NCI-H774 (cell line): Measurements from ENCODE around the gene GNAQ.

Experiments
- DNase-seq: peaks from one replicate; lab custom pipeline; 2025; lab: John Stamatoyannopoulos, UW

GNAQ gene

DNA sequence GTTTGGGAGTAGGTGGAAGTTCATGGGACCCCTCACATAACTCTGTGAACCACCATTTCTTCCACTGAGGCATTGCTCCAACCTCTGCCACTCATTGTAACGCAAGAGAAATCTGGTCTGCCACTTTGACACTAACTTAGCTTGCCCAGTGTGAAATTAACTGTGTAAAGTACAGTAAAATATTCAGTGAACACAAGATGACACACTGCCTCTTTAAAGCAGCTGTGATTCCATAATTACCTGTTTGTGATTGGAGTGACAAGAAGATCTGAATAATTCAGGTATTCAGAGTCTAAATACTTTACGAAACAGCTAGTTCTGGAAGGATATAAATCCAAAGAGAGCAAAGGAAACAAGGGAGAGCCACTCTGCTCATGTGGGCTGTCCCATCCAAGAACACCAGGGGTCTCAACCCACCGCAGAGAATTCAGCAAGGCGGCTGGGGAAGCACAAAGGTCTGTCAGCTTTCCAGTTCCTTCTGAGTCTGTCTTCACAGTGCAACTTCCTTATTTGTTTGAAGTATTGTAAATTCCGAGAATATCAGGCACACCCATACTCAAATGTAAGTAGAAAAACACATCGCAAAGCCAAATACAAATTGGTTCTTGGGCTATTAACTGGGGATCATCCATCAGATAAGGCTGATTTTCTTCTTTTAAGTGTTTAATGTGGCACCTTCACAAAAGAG lies 86.9 kb downstream of the GNAQ start:
- no peak for DNase-seq

DNA sequence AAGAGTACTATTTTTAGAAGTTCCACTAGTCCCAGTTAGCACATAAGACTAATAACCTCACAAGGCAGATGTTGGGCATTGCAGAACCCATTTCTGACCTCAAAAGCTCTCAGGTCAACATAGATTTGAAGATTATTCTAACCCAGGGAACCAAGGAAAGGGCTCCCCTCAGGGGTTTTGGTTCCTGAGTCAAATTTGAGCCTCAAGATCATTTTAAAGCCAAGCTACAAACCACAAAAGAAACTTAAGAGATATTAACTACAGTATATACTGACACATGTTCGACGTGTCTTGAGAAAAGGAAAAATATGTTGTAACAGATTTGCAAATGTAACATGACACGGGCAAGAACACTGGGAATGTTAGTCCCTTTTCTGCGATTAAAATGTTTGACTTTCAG lies 88.6 kb downstream of the GNAQ start:
- DNase-seq, result no peak

DNA sequence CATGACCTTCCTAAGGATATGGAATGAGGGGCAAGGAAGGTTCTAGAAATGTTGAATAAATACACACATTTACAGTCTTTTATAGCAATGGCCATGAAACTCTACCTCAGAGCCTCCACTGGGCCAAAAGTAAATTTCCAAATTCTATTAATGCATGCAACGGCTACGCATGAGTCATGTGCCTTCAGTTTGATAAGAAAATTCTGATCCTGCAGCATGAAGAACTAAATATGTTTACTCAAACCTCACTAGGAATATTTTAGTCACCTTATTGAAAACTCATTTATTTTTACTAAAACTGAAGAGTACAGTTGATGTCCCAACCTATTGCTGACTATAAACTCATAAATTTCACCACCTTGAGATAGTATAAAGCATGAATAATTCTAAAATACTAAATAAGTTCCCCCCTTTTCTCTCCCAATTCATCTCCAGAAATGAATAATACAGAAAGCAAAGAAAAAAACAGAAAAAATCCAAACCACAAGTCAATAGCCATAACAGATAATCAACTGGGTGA lies 92.4 kb downstream of the GNAQ start:
- DNase-seq, result no peak

DNA sequence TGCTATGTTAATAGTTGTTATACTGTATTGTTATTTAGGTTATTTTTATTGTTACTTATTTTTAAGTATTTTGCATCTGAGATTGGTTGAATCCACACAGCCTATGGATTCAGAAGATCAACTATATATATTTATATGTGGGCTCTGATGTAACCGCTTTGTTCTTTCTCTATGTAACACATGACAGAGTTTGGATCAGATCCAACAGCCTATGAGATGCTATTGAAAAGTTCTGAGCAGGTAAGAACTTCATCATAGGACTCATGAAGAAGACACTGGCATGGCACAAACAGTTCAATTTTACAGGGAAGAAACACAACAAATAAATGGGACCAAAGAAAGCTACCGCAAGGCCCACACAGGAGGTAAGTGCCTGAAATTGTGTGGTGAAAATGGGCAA lies 93.4 kb downstream of the GNAQ start:
- no peak for DNase-seq

DNA sequence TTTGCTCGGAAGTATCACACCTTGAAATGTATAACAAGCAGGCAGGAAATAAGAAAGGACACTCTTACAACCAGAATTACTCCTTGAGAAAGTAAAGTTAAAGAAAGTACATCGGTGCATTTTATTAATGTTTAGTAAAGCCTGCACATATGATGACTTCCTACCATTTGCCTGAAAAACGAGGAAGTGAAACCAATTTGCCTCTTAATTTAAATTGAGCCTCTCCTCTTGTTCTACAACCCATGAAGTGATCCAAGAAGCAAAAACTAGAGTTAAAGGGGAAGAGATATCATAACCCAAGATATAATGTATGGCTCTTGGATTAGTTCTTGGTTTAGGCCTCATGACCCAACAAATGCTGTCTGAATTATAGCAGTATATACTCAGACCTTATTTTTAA lies 95.6 kb downstream of the GNAQ start:
- no peak for DNase-seq

DNA sequence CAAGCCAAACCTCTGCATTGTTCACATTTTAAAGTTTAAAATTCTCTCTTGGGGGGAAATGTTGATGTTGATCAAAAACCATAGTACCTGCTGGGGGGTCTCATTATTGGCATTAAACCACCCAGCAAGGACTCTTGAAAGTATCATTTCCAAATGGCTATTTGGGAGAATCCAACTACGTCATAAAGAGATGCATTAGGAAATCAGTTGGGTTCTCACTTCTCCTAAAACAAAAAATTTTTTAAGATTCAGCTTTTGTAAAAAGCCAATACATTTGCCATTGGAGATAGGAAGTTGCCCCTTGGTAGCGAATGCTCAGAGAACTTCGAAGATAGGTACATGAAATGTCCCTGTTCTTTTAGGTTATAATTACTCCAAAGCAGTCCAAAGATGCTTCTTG lies 96.4 kb downstream of the GNAQ start:
- DNase-seq, result no peak

DNA sequence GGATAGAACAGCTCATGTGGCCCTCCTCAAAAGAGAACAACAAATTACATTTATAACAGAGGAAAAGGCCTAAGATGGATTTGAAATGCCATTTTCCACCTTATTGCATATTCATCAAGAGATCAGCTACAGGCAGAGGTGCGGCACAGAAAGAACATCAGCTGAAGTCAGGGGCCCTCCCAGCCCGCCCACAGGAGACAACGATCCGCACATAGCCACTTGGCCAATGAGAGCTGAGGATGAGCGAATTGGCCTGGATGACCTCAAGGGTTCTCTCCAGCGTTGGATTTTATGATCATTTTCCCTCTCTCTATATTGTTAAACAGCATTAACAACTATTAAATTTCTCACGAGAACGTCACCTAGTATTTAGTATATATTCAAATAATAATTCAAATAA lies 97.6 kb downstream of the GNAQ start:
- DNase-seq, result no peak

DNA sequence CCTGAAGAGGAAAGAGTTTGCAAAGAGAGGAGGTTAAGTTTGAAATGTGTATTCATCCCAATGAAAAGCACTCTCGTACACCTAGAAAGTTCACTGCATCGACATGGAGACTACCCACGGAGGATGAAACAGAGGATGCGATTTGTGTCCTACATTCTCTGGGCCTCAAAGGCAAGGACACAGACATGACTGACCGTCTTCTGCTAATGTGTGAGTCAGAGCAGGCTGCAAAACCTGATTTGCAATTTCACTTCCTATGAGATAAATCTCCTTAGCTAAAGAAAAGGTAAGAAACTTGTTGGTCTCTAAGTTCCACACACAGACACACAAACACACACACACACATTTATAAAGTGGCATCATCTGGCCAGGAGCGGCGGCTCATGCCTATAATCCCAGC lies 98.6 kb downstream of the GNAQ start:
- no peak for DNase-seq

DNA sequence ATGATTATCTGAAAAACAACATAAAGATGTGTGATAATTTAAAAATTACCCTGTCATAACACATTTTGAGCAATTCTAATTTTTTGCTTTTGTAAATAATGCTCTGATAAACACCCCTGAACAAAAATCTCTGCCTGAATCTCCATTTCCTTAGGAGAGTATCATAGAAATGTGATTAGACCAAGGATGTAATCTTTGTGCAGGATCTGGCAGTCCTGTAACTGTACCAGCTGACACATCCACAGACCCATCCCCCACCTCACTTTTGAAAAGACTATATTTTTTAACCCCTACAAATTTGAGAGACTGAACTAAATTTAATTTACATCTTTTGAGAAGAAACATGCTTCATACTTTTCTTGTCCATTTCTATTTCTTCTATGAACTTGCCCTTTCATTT lies 101.7 kb downstream of the GNAQ start:
- DNase-seq, result no peak

DNA sequence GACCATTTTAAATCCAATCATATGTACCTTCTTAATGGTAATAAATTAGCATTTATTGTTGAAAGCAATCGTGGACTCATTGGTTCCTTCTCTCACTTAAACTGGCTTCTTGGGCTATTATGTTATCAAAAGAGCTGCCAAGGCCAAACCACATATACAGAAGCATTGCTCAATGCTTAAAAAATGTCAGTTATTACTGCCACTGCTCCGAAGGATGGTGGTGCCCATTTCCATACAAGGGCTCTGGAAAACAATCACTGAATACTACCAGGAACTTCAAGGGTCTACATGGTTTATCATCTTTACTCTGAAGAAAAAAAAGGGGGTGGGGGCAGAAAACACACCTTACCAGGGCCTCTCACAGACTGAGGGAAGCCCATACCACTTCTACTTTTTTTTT lies 104.3 kb downstream of the GNAQ start:
- no peak for DNase-seq

DNA sequence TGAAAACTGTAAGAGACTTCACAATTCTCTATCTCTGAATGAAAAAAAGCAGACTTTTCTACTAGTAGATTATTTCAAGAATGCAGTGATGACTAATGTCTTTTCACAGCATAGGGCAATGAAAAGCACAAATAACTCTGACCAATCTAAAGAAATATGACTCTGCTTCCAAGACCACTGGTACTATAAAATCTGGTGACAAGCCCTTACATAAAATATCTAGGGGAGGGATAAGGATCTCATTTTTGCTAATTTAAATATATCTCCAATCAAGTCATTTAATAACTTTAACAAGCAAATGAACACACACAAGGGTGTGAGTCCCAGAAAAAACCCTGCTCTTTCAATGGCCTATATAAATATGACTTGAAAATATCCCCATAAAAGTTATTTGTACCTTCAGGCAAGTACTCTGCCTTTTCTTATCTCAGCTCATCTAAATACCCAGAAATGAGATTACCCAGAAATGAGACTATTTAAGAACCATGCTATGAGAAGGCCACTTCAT lies 105.2 kb downstream of the GNAQ start:
- DNase-seq, result no peak

DNA sequence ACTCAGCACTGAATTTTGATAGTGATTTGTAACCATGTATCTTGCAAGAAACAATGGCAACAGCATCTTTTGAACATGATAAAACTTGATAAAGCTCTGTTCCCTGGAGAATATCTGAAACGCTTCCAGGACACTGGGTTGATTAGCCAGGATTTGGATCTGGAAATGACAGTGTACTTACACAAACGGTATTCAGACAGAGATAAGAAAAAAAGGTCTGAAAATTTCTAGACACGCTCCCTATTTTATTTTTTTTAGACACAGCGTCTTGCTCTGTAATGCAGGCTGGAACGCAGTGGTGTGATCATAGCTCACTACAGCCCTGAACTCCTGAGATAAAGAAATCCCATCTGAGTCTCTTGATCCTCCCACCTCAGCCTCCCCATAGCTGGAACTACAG lies 109.0 kb downstream of the GNAQ start:
- no peak for DNase-seq

DNA sequence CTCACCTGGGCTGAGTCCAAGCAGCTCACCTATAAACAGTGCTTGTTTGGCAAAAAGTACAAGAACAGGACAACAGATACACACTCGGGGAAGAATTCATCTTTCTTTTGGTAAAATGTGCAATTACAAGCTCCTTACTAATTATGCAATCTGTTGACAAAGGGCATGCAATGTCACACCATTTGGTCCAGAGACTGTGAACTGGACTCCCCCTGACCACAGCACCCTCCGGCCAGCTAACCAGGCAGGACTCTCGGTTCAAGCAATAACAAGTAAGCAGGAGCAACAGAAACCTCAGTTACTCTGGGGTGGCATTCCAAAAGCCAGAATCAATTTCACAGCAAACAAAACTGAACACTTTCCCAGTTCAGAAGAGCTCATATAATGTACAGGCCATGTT lies 113.8 kb downstream of the GNAQ start:
- no peak for DNase-seq

DNA sequence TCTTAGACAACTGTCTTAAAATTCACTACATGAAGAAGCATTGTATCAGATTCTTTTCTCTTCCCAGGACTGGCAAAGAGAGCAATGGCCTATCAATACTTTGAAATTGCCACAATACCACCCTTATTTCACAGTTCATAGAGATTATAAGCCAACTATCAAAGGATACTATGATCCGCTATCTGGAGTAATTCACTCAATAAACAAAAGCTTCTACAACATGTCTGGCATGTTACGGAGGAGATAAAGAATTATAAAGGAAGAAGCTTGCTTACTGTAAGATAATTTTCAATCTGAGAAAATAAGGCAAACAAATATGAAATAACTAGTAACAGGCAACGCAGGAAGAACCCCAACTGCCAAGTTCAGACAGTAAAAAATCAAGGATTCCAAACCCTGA lies 114.8 kb downstream of the GNAQ start:
- DNase-seq, result no peak

DNA sequence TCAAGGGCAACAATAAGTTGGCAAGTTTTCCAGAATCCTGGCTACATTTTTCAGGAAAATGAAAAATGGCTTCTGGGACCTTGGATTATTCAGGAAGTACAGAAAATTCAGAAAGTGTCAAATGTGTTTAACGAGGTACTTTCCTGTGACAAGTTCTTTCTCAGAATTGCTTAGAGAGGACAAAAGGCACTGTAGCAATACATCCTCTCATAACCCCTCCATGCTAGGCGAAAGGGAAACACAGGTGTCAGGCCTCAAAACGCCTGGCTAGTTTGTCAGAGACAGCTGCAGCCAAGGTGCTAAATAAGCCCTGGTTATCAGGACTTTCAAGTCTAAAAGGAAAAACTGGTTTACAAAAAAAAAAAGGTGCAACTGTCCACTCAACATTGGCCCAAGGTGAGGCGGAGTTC lies 115.2 kb downstream of the GNAQ start:
- no peak for DNase-seq

DNA sequence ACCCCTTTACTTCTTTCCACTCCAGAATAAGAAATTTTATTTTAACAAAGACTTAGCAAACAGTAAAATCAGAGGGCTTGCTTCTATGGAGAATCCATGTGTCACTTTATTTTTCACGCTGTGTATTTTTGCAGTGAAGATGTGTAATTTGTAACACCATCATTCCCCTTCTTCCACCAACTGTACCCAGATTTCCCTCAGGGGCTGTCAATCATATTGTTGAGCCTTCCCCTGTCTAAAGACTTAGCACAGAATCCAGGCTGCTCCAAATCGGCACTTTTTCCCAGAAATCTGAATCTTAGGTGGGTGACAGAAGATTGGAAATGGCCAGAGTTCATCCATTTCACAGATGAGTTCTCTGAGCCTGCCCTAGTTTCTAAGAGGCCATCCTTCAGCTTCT lies 115.9 kb downstream of the GNAQ start:
- no peak for DNase-seq

DNA sequence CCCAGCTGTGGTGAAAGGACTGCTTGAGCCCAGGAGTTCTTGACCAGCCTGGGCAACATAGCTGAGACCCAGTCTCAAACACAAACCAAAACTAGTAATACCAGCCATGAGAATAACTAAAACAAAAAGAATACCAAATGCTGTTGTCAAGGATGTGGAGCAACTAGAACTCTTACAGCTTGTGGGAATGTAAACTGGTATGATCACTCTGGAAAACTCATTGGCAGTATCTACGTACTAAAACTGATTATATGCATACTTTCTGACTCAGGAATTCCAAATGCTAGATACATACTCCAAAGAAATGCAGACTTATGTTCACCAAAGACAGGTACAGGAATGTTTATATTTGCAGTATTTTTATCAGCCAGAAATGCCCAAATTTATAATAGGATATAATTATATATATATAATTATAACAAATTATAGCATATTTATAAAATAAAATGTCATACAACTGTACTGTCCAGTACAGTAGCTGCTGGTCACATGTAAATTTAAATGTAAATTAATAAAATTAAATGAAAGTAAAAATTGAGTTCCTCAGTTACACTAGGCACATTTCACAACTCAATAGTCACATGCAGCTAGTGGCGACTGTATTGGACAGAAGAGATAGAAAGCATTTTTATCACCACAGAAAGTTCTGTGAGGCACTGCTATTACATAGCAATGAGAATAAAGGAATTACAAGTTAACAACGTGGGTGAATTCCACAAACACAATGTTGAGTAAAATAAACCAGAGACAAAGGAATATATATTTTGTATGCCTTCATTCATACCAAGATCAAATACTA lies 118.5 kb downstream of the GNAQ start:
- DNase-seq, result no peak

DNA sequence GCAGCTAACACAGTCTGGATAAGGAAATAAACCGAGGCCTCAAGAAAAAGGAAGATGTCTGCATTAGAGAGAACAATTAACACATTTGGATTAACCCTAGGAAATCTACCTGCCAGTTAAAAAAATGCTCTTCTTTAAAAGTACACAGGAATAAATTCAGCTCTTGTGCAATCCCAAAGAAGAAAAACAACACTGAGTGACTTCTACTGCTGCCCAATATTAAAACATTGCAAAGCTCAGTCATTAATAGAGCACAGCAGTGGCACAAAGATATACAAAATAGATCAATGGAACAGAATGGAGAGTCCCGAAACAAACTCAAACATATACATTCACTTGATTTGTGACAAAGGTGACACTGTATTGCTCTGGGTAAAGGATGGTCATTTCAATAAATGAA lies 119.7 kb downstream of the GNAQ start:
- no peak for DNase-seq

DNA sequence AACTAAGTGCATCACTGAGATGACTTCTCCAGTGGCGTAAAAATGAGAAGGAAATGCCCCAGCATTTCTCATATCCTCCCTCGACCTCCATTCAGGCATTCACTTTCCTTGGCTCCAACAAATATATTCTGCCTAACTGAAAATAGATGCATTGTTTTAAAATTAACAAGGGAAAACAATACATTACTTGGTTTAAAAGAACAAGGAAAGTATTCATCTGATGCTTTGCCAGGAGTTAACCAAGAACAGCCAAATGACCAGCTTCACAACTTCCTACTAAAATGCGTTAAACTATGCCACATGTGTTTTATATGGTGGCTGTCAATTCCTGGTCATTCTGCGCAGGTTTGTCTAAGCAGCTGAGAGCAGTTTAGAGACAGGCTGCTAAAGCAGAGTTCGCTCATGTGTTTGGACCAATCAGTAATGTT lies 121.4 kb downstream of the GNAQ start:
- DNase-seq, result no peak

DNA sequence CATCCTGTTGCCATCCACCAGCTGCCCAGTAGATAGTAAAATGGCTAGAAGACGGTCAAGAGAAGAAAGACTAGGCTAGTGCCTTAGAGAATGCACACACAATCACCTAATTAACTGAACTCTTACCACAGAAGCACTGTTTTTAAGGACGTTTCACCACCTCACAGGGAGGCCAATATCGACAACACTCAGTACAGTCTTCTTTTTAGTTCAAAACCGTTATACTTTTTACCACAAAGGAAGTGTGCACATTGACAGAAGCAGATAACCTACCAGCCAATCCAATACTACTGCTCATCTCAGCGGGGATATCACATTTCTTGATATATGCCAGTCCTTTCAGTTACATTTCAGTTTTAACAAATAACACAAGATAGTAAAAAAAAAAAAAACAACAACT lies 122.3 kb downstream of the GNAQ start:
- DNase-seq, result no peak

DNA sequence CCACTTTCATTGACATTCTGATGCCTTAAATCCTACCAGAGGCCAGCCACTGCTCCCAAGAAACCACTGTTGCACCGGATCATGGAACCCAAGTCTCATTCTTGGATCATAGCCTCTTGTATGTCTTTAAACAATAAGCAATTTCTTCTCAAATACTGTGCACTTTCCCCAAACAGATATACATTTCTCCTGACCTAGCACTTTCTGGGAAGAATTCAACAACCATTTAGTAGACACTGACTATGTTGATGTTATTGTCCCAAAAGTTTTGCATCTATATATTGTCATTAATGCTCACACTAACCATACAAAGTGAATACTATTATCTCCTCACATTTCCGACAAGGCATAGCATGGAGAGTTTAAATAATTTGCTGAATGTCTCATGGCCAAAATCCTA lies 123.3 kb downstream of the GNAQ start:
- DNase-seq, result no peak

DNA sequence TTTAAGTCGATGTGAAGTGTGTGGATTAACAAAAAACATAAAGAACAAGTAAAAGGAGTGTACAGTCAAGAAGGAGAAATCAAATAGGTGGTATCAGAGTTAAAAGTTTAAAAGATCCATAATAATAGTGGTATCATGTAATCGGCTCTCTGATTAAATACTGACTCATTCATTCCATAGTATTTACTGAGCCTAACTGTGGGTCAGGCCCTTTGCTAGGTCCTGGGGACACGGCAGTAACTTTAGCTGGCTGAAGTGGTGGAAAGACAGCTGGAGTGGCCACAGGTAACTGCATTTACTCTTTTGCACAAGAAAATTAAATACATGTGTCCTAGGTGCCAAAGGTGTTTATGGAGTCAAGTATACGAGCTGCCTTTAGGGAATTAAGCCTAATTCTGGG lies 124.0 kb downstream of the GNAQ start:
- no peak for DNase-seq

DNA sequence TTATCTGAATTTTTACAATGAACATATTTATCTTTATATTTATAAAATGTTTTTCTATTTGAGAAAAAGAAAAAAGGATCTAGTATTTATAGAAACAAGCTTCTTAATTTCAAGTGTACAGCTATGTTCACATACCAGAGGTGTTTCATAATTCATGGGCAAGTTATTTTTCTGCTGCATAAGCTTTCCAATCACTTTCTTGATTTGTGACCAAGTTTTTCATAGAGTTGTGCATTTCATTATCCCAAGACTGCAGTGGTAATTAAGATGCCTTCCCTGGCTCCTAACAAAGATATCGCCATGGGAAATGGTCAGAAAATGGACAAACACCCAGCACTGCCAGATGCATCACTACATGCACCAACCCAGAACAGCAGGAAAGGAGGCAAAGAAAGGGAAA lies 124.6 kb downstream of the GNAQ start:
- DNase-seq, result no peak
